ENCODE results near the gene CEPT1.

GRCh38 chr1:111201275-111202090 is 61.5 kb downstream of the CEPT1 start:
- TF ChIP-seq CTCF (IDR thresholded peaks at IDR 0.05; ENCODE audit: borderline replicate concordance, extremely low read depth, low read length, poor library complexity, severe bottlenecking), result no peak
- no peak for TF ChIP-seq EZH2 (IDR thresholded peaks at IDR 0.05; ENCODE audit: borderline replicate concordance, low read depth, low read length, severe bottlenecking)
